ENCODE data around the gene PRRG1. TPM values are rescaled to one million over a fixed set of nuclear protein-coding genes. Genes with fewer than 3 reads are reported as not detected.
"Not testable (repeated sequence)": the region's sequence is repeated elsewhere in the genome, so short reads cannot be mapped to it uniquely, and the experiment has no call there.

The PRRG1 gene
- total RNA-seq, 1 donor from 2014 or later, result 28.1 TPM

GRCh38 chrX:37407736-37408135 lies 58.6 kb downstream of the PRRG1 start:
- no peak for DNase-seq (ENCODE audit: low read depth)
- H3K4me3 ChIP-seq (ENCODE audit: low read depth, low read length), result no peak overlapping the region
- no peak for TF ChIP-seq CTCF (conservative IDR thresholded peaks at IDR 0.05; ENCODE audit: low read depth, low read length)

- DNase-seq (ENCODE audit: low read depth), result no peak
- no peak for TF ChIP-seq CTCF (conservative IDR thresholded peaks at IDR 0.05; ENCODE audit: low read depth, low read length)
- H3K4me3 ChIP-seq (ENCODE audit: low read depth, low read length), result no peak overlapping the region
These were observed 60.1 kb downstream of the PRRG1 start for GRCh38 chrX:37409278-37409677.

DNA sequence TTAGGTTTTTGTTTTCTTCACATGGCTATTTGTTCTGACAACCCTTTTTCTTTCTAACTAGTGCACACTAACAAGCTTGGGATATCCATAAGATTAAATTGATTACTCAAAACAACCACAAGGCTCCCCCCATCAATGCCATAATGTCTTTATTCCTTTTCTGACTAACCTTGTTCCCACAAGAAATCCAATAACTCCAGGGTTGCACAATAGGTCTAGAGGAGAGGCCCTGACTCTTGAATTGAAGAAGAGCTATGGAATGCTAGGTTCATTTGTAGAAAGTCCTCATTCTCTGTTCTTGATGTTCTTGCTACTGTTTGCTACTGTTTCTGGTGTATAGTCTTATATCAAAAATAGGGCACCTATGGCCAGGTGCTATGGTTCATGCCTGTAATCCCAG lies 71.0 kb downstream of the PRRG1 start:
- no peak for DNase-seq (ENCODE audit: low read depth)
- no peak overlapping the region for H3K4me3 ChIP-seq (ENCODE audit: low read depth, low read length)
- TF ChIP-seq CTCF (conservative IDR thresholded peaks at IDR 0.05; ENCODE audit: low read depth, low read length), result no peak

GRCh38 chrX:37420756-37421155 lies 71.6 kb downstream of the PRRG1 start:
- TF ChIP-seq CTCF (conservative IDR thresholded peaks at IDR 0.05; ENCODE audit: low read depth, low read length), result no peak
- DNase-seq (ENCODE audit: low read depth), result no peak
- no peak overlapping the region for H3K4me3 ChIP-seq (ENCODE audit: low read depth, low read length)

DNA sequence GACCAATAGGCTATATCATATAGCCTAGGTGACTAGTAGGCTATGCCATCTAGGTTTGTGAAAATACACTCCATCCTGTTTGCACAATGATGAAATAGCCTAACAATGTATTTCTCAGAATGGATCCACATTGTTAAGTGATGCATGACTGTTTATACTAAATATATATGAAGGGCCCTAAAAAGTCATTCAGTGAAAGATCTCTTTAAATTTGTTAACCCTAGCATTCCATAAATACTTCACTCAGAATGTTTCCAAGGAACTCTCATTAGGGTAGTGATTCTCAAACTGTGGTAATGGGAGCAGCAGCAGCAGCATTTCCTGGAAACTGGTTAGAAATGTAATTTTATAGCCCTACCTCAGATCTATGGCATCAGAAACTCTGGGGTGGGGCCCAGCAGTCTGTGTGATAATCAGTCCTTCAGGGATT lies 74.9 kb downstream of the PRRG1 start:
- no peak overlapping the region for H3K4me3 ChIP-seq (ENCODE audit: low read depth, low read length)
- DNase-seq (ENCODE audit: low read depth), result no peak
- TF ChIP-seq CTCF (conservative IDR thresholded peaks at IDR 0.05; ENCODE audit: low read depth, low read length), result no peak

DNA sequence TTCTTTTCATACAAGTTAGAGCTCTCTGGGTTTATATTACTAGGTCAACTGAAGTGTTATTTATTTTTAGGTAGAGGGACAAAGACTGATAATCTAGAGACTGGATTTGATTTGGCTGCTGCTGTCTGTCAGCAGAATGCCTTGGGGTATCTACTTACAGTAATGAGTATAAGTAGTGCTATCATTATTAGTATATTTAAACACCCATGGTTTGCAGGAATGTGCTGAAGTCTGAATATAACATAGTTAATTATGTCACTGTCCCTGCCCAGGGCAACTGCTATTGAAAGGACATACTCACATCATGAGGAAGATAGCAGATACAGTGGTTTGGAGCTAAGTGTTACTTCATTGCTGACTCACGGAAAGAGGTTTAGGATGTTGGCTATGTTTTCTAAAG lies 76.2 kb downstream of the PRRG1 start:
- no peak for TF ChIP-seq CTCF (conservative IDR thresholded peaks at IDR 0.05; ENCODE audit: low read depth, low read length)
- no peak overlapping the region for H3K4me3 ChIP-seq (ENCODE audit: low read depth, low read length)
- no peak for DNase-seq (ENCODE audit: low read depth)

DNA sequence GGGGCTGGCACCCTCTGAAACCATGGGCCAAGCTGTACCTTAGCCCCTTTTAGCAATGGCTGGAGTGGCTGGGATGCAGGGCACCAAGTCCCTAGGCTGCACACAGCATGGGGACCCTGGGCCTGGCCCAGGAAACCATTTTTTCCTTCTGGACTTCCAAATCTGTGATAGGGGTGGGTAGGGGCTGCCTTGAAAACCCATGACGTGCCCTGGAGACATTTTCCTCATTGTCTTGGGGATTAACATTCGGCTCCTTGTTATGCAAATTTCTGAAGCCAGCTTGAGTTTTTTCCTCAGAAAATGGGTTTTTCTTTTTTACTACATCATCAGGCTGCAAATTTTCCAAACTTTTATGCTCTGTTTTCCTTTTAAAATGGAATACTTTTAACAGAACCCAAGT lies 79.8 kb downstream of the PRRG1 start:
- DNase-seq (ENCODE audit: low read depth); H3K4me3 ChIP-seq (ENCODE audit: low read depth, low read length): not testable (repeated sequence)

GRCh38 chrX:37434362-37434761 lies 85.2 kb downstream of the PRRG1 start:
- no peak overlapping the region for H3K4me3 ChIP-seq (ENCODE audit: low read depth, low read length)
- no peak for DNase-seq (ENCODE audit: low read depth)
- peak; percentile 10 for TF ChIP-seq CTCF (conservative IDR thresholded peaks at IDR 0.05; ENCODE audit: low read depth, low read length)
